Activated CD4-positive, alpha-beta T cell treated with anti-CD3 and anti-CD28 coated beads, Interleukin-2, amount 50 U/mL, for 16 hours (primary cell): ENCODE measurements around the gene AKAP17A.
A peak's percentile ranks its signal among the peaks of the same experiment; 100 is the strongest.

ENCODE experiments used
- DNase-seq: peaks from one replicate; pipeline ENCODE4 v3.0.0-alpha.2; 2020

AKAP17A gene

GRCh38 chrX:1584237-1585011 lies 7.0 kb upstream of the AKAP17A start:
- DNase-seq: no peak

GRCh38 chrX:1587161-1587560 lies 4.2 kb upstream of the AKAP17A start:
- no peak for DNase-seq

- DNase-seq: no peak
Observed at GRCh38 chrX:1589356-1590130, 1.9 kb upstream of the AKAP17A start.

DNA sequence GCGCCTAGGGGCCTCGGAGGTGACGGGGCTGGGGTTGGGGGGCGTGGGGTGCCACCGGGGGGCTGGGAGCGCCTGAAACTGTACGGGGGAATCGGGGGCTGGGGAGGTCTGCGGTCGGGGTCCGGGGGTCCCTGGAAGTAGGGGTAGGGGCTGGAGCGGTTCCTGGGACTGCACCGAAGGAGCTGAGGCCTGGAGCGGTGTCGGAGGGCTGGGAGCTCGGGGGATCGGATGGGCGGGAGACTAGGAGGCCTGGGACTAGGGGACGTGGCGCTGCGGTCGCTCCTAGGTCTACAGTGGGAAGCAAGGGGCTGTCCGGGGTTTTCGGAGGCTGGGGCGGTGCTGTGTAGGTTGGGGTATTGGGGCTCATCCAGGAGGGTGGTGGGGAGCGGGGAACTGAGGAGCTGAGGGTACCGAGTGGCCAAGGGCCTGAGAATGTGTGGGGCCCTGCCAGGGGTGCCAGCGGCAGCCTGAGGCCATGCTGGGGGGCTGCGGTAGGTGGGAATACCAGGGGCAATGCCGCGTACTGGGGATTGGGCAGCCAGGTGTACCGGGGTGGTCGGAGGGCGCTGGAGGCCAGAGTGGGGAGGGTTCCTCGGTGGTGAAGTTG lies 562 bp downstream of the AKAP17A start:
- DNase-seq: no peak

- peak; percentile 32 for DNase-seq
Observed at GRCh38 chrX:1592470-1593142, 1.2 kb downstream of the AKAP17A start.

GRCh38 chrX:1593286-1594271 lies 2.2 kb downstream of the AKAP17A start:
- no peak for DNase-seq

DNA sequence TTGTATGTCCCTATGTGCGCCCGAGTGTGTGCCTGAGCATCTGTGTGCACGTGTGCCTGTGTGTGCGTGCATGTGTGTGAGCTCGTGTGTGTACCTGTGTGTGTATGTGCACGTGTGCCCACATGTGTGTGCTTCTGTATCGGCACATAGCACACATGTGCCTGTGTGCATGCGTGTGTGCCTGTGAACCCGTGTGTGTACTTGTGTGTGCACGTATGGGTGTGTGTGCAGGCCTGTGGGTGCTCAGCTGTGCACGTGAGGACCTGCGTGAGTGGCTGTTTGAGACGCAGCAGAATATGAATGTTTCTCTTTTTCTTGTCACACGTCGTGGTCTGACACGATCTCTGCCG lies 4.3 kb downstream of the AKAP17A start:
- DNase-seq: no peak

- no peak for DNase-seq
Observed at GRCh38 chrX:1596676-1597344, 5.4 kb downstream of the AKAP17A start.

- DNase-seq: no peak
Observed at GRCh38 chrX:1597345-1598020, 6.1 kb downstream of the AKAP17A start.

- no peak for DNase-seq
Observed at GRCh38 chrX:1598021-1598875, 6.8 kb downstream of the AKAP17A start.

DNA sequence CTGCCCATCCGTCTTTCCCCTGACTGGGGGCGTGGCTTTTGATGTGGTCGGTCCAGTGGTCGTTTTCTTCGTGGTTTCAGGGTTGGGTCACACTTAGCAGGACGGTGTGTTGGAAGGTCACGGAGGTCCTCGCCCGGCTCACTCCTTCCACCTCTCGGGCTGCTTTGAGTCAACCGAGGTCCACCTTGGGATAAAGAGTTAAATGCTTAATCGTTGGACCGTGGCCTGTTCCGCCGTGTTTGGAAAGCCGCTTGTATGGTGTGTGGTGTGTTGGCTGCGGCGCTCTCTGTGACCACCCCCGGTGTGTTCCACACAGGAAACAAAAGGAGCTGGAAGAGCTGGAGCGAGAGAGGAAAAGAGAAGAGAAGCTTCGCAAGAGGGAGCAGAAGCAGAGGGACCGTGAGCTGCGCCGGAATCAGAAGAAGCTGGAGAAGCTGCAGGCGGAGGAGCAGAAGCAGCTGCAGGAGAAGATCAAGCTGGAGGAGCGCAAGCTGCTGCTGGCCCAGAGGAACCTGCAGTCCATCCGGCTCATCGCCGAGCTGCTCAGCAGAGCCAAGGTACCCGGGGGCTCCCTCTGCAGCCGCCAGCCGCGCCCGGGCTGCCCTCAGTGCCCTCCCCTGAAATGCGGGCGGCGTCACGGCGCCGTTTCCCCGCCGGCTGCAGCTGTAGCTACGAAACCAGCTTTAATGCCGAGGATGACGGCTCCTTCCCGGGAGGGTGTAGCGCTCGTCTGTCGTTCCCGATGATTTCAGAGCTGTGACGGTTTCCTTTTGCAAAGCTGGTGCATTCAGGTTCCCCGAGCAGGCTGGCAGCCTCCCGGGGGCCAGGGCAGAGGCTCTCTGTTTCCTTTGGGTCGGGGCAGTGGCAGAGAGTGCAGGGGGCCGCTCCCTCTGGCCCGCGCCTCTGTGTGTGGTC lies 7.7 kb downstream of the AKAP17A start:
- DNase-seq: no peak

DNA sequence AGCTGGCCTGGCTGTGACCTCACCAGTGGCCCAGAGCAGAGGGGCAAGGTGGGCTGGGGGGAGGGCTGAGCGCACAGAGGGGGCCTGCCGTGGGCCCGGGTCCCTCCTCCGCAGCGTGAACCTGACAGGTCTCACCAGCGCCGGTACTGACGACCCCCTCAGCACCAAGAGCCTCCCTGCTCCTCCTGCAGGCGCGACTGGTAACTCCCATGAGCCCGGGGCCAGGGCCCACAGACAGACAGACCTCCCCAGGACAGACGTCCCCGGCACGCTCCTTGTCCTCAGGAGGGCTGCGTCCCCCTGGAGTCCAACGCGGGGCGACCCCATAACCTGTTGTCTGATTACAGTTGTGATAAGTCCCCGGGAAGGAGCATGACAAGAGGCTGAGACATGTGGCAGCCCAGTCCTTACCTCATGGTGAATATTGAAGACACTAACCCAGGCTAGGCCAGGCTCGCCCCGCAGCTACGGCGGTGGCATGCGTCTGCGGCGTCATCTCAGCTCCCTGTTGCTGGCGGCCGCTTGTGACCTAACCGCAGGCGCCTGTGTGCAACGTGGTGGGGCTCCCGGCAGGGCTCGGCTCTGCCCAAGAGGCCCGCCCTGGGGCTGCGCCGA lies 8.5 kb downstream of the AKAP17A start:
- no peak for DNase-seq

GRCh38 chrX:1600406-1601050 lies 9.1 kb downstream of the AKAP17A start:
- no peak for DNase-seq

GRCh38 chrX:1601051-1601767 lies 9.8 kb downstream of the AKAP17A start:
- no peak for DNase-seq

- no peak for DNase-seq
Observed at GRCh38 chrX:1601768-1602085, 10.3 kb downstream of the AKAP17A start.

DNA sequence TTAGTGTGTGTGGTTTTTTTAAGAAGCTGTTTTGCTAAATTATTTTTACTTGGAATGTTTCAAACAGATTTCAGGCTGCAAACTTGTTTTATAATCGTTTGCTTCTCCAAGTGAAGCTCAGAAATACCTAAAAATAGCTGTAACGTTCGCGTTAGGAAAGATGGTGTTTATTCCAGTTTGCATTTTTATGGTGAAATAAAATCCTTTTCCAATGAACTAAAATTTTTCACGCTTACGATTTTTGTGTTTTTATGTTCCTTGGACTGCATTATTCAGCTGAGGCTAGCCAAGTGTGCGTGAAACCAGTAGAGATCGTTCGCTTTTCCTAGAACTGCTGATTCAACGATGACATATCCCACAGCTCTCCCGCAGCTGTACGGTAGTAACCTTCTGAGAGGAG lies 10.9 kb downstream of the AKAP17A start:
- no peak for DNase-seq

- DNase-seq: no peak
Observed at GRCh38 chrX:1606496-1606895, 15.1 kb downstream of the AKAP17A start.
